Effector memory CD8-positive, alpha-beta T cell (primary cell): ENCODE data around the gene NSD1.
A peak's percentile ranks its signal among the peaks of the same experiment; 100 is the strongest.

ENCODE experiments used
- ATAC-seq: fragments of 150-1000 bp; cut with Tn5 transposase; replicated peaks from 2 replicates; pipeline ENCODE4 v1.10.0; 2021; ENCODE audit warnings: mild to moderate bottlenecking, moderate library complexity
- DNase-seq, 3 experiments: peaks; one replicate each; pipeline ENCODE4 v3.0.0; 2021
- H3K27ac Mint-ChIP-seq, 2 donors: one replicate each; pipeline ENCODE4 v1.8.0; 2022; ENCODE audit warnings: mild to moderate bottlenecking in 2 of 2, mixed read lengths in 2 of 2, moderate library complexity in 2 of 2
- H3K27me3 Mint-ChIP-seq, 2 donors: one replicate each; pipeline ENCODE4 v1.8.0; 2022; ENCODE audit warnings: mixed read lengths in 2 of 2
- H3K36me3 Mint-ChIP-seq: one replicate; pipeline ENCODE4 v1.8.0; 2022; ENCODE audit warnings: mild to moderate bottlenecking, moderate library complexity, mixed read lengths; ENCODE audit not compliant: insufficient read depth
- H3K4me1 Mint-ChIP-seq, 2 donors: one replicate each; pipeline ENCODE4 v1.8.0; 2022; ENCODE audit warnings: low read depth in 2 of 2, mixed read lengths in 2 of 2
- H3K4me3 Mint-ChIP-seq, 2 donors: one replicate each; pipeline ENCODE4 v1.8.0; 2022; ENCODE audit warnings: mild to moderate bottlenecking in 2 of 2, mixed read lengths in 2 of 2, moderate library complexity in 2 of 2
- H3K9me3 Mint-ChIP-seq, 2 donors: one replicate each; pipeline ENCODE4 v1.8.0; 2022; ENCODE audit warnings: mixed read lengths in 2 of 2

NSD1 gene

DNA sequence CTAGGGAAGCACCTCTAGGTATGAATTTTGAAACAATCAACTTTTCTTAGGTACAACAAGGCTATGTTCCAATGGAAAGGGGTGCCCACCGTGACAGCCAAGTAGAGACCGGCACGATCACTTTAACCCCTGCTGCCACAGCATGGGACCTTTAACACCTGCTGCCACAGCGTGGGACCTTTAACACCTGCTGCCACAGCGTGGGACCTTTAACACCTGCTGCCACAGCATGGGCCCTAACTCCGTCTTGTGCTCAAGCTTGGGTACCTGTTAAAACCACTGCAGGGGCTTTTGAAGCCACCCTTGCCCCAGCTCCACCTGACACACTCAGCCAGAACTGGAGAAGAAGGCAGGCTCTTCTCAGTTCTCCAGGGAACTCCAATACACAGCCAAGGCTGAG lies 196.3 kb downstream of the NSD1 start:
- peaks cover 46% of the 10 kb centered on the region for H3K36me3 Mint-ChIP-seq
- no peaks in the 10 kb centered on the region for H3K27me3 Mint-ChIP-seq
- H3K4me3 Mint-ChIP-seq = no peak overlapping the region
- H3K27ac Mint-ChIP-seq = peak overlapping the region in 1 of 2 donors; percentile 90
- H3K4me1 Mint-ChIP-seq = peaks cover 22 to 36% of the 10 kb centered on the region in 2 donors
- ATAC-seq (no peak), DNase-seq (no peak)
- no peaks in the 10 kb centered on the region for H3K9me3 Mint-ChIP-seq

GRCh38 chr5:177330991-177331842 lies 197.6 kb downstream of the NSD1 start:
- H3K27ac Mint-ChIP-seq = peak overlapping the region; percentile 73 to 90
- ATAC-seq (peak; percentile 19), DNase-seq (no peak)
- peak overlapping the region; percentile 7 to 31 for H3K4me3 Mint-ChIP-seq
- H3K4me1 Mint-ChIP-seq = peaks cover 27 to 36% of the 10 kb centered on the region in 2 donors
- no peaks in the 10 kb centered on the region for H3K27me3 Mint-ChIP-seq
- H3K9me3 Mint-ChIP-seq = no peaks in the 10 kb centered on the region
- H3K36me3 Mint-ChIP-seq = peaks cover 57% of the 10 kb centered on the region

DNA sequence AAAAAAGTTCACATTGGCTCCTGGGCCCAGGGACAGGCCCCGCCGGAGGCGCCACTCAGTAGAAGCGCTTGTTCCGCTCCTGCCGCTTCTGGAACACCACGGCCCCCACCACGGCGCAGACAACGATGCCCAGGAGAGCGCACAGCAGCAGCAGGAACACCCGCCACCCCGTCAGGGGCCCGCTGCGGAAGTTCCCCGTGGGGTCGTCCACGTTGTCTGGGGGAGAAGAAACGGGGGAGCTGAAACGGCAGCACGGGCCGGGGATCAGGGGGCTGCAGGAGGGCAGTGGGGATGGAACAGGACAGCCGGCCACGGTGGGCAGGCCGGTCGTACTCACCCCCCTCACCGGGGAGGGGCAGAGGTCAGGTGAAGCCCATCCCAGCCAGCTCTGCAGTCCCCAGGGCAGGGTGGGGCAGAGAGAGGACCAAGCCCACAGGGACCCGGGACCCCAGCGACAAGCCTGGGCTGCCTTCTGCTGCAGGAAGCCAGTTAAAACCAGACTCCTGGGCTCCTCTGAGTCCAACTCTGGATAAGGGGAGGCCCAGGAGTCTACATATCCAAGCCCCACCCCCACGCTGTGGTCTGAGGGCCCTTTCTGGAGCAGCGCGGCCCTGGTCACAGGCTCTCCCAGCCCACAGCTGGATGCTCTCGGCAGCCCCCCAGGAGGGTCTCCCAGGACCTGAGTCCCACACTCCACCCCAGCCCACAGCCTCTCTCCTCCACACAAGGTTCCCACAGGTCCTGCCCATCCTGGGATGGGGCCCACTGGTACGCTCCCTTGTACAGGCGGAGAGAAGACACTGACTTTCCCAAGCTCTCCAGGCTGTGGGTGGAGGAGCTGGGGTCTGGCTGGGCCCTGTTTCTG lies 198.7 kb downstream of the NSD1 start:
- no peak overlapping the region for H3K4me3 Mint-ChIP-seq
- DNase-seq = no peak
- peaks cover 60% of the 10 kb centered on the region for H3K36me3 Mint-ChIP-seq
- H3K27me3 Mint-ChIP-seq = no peaks in the 10 kb centered on the region
- no peak for ATAC-seq
- peaks cover 31 to 41% of the 10 kb centered on the region in 2 donors for H3K4me1 Mint-ChIP-seq
- peak overlapping the region; percentile 73 to 90 for H3K27ac Mint-ChIP-seq
- H3K9me3 Mint-ChIP-seq = no peaks in the 10 kb centered on the region

DNA sequence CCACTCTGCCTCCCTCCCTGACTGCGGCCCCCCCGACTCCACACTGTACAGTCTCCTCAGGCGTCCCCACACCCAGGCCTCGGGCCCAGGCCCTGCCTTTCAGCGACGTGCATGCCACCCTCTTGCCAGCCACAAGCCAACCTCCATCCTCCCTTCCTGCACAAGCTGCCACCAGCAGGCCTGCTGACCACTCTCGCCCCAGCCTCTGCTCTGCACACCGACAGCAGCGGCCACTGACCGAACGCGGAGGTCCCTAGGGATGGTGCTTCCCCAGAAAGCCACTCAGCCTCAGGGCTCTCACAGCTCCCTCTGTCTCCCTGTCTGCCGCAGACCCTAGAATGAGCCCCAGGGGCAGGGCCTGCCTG lies 199.3 kb downstream of the NSD1 start:
- Mint-ChIP-seq H3K27me3 (no peaks in the 10 kb centered on the region), H3K36me3 (peaks cover 62% of the 10 kb centered on the region), H3K4me1 (peaks cover 27 to 39% of the 10 kb centered on the region in 2 donors), H3K27ac (no peak overlapping the region), H3K4me3 (no peak overlapping the region), H3K9me3 (no peaks in the 10 kb centered on the region)
- no peak for ATAC-seq
- no peak for DNase-seq

GRCh38 chr5:177333420-177334154 lies 200.0 kb downstream of the NSD1 start:
- Mint-ChIP-seq H3K4me1 (peaks cover 27 to 34% of the 10 kb centered on the region in 2 donors), H3K27me3 (no peaks in the 10 kb centered on the region), H3K4me3 (no peak overlapping the region), H3K36me3 (peaks cover 60% of the 10 kb centered on the region), H3K27ac (peak overlapping the region in 1 of 2 donors; percentile 41), H3K9me3 (no peaks in the 10 kb centered on the region)
- ATAC-seq (no peak), DNase-seq (no peak)

DNA sequence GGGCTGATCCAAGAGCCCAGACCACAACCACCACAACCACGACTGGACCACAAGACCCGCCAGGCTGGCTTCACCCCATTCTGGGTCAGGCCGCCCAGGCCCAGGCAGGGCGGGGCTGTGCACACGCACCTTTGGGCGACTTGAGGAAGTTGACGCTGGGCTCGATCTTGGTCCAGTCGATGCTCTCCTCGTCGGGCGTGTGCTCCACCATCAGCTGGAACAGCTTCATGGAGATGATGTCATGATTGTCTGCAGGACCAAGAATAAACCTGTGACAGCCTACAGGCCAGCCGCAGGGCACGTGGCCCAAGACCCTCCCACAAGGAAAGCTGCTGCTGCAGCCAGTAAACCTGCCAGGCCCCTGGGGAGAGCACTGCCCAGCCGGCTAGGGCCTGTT lies 200.6 kb downstream of the NSD1 start:
- ATAC-seq = no peak

GRCh38 chr5:177334781-177335700 lies 201.5 kb downstream of the NSD1 start:
- DNase-seq (no peak), ATAC-seq (no peak)
- Mint-ChIP-seq H3K4me3 (no peak overlapping the region), H3K9me3 (no peaks in the 10 kb centered on the region), H3K4me1 (peaks cover 42 to 47% of the 10 kb centered on the region in 2 donors), H3K27me3 (no peaks in the 10 kb centered on the region), H3K27ac (peak overlapping the region in 1 of 2 donors; percentile 6), H3K36me3 (peaks cover 70% of the 10 kb centered on the region)

More for the DNA sequence above, 200.6 kb downstream of the NSD1 start:
- Mint-ChIP-seq H3K4me1 (peaks cover 33 to 39% of the 10 kb centered on the region in 2 donors), H3K4me3 (no peak overlapping the region), H3K27ac (peak overlapping the region in 1 of 2 donors; percentile 41), H3K9me3 (no peaks in the 10 kb centered on the region), H3K27me3 (no peaks in the 10 kb centered on the region), H3K36me3 (peaks cover 64% of the 10 kb centered on the region)
- no peak for DNase-seq

- peaks cover 41 to 44% of the 10 kb centered on the region in 2 donors for H3K4me1 Mint-ChIP-seq
- peak overlapping the region in 1 of 2 donors; percentile 82 for H3K27ac Mint-ChIP-seq
- peaks cover 64% of the 10 kb centered on the region for H3K36me3 Mint-ChIP-seq
- no peaks in the 10 kb centered on the region for H3K27me3 Mint-ChIP-seq
- no peak for ATAC-seq
- no peaks in the 10 kb centered on the region for H3K9me3 Mint-ChIP-seq
- DNase-seq = no peak
- H3K4me3 Mint-ChIP-seq = peak overlapping the region in 1 of 2 donors; percentile 17
Observed at GRCh38 chr5:177335701-177336065, 202.1 kb downstream of the NSD1 start.

DNA sequence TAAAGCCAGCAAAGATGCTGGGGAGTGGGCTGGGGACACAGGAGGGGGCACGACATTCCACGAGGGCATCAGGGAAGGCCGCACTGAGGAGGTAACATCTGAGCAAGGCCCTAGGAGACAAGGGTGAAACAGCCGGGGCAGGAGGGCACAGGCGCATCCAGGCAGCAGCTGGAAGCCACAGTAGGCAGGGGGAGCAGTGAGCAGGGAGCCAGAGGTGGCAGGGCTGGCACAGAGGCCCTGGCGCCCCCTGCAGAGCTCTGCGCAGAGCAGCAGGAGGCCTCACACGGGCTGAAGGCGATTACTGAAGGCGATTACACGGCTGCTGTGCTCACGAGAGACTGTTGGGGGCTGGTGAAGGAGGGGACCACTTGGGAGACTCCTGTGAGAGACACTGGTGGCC lies 202.5 kb downstream of the NSD1 start:
- peak; percentile 41 for ATAC-seq
- peaks cover 63% of the 10 kb centered on the region for H3K36me3 Mint-ChIP-seq
- no peak overlapping the region for H3K4me3 Mint-ChIP-seq

DNA sequence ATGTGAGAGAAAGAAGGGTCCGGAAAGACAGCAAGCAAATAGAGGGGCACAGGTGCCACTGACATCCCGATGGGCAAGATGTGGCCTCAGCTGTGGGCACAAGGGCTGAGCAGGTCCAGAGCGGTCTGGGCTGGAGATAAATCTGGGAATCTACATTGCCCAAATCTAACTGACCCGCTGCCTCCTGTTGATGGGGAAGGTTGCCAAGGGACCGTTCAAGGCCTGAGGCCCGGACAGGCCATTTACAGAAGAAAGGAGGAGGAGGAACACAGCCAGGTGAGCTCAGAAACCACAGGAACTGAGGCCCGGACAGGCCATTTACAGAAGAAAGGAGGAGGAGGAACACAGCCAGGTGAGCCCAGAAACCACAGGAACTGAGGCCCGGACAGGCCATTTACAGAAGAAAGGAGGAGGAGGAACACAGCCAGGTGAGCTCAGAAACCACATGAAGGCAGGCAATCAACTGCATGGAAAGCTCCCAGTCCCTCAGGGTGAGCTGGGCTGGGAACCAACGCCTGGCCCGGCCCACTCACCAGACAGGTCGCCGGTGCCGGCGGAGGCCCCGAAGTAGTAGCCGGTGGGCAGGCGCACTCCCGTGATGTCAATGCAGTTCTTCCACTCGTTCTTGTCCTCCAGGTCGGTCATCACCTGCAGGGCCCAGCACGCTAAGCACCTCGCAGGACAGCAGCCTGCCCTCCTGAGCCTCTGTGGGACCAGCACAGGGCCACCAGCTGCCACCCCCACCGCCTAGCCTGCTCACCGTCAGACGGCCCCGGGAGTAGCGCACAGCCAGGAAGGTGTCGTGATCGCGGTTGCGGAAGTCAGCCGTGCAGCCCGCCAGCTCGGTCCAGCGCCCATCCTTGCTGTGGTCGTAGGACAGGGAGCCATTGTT lies 203.3 kb downstream of the NSD1 start:
- Mint-ChIP-seq H3K4me1 (peaks cover 31 to 37% of the 10 kb centered on the region in 2 donors), H3K27ac (peak overlapping the region; percentile 62 to 82), H3K4me3 (no peak overlapping the region), H3K27me3 (no peaks in the 10 kb centered on the region), H3K36me3 (peaks cover 64% of the 10 kb centered on the region), H3K9me3 (no peaks in the 10 kb centered on the region)
- no peak for ATAC-seq
- DNase-seq = no peak

More for the DNA sequence above, 202.5 kb downstream of the NSD1 start:
- H3K27ac Mint-ChIP-seq = peak overlapping the region; percentile 62 to 82
- peaks cover 38 to 41% of the 10 kb centered on the region in 2 donors for H3K4me1 Mint-ChIP-seq
- no peak for DNase-seq
- H3K27me3 Mint-ChIP-seq = no peaks in the 10 kb centered on the region
- no peaks in the 10 kb centered on the region for H3K9me3 Mint-ChIP-seq

DNA sequence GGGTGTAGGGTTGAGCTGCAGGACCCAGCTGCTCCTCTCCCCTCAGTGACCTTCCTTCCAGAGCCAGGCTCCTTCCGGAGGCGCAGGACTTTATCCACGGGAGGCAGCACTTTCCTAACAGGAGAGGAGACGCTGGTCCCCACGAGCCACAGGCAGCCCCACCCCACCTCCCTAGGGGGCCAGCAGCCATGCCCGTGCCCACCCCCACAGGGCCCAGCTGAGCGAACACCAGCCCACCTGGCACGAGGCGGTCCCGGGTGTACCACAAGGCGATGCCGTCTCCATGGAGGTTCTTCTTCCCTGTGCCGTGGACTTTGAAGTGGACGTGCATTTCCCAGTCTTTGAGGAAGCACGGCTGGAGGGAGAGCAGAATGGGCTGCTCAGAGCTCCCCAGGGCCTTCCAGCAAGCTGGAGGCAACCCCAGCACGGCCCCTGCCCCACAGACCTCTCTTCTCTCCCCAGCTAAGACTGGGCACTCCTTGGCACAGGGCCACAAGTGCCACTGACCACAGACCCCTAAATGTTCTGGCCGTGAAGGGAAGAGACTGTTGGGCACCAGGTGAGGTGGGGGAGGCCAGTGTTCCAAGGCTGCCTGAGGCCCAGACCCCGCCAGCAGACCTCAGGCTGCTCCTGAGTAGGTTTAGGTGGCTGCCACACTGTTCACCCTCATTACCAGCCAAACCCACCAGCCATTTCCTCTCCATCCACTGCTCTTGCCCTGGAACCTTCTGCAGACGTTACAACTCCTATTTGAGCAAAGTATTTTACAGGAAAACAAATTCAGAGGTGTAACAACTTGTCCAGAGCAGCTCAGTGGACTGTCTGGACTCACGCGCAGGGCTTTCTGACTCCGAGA lies 204.9 kb downstream of the NSD1 start:
- Mint-ChIP-seq H3K36me3 (peaks cover 65% of the 10 kb centered on the region), H3K4me1 (peaks cover 31 to 35% of the 10 kb centered on the region in 2 donors), H3K4me3 (peak overlapping the region; percentile 40 to 41), H3K27ac (peak overlapping the region; percentile 9 to 91), H3K27me3 (no peaks in the 10 kb centered on the region), H3K9me3 (no peaks in the 10 kb centered on the region)
- no peak for DNase-seq
- ATAC-seq = no peak
